HFFc6 (cell line): ENCODE measurements around the gene OR7G2. TPM values are rescaled to one million over a fixed set of nuclear protein-coding genes. Genes with fewer than 3 reads are reported as not detected.

ENCODE experiments used
- DNase-seq: peaks from one replicate; pipeline ENCODE4 v3.0.0-alpha.2; 2018
- H3K27ac Mint-ChIP-seq: 2 replicates; pipeline ENCODE4 v1.8.0; 2020; ENCODE audit warnings: mild to moderate bottlenecking, mixed read lengths
- H3K27me3 Mint-ChIP-seq: 2 replicates; pipeline ENCODE4 v1.8.0; 2021; ENCODE audit warnings: mild to moderate bottlenecking, moderate library complexity, mixed read lengths; ENCODE audit not compliant: insufficient read depth
- H3K36me3 Mint-ChIP-seq: 2 replicates; pipeline ENCODE4 v1.8.0; 2021; ENCODE audit warnings: low read depth, mixed read lengths
- H3K4me1 Mint-ChIP-seq: 2 replicates; pipeline ENCODE4 v1.8.0; 2020; ENCODE audit warnings: low read depth, mixed read lengths
- H3K4me3 Mint-ChIP-seq: 2 replicates; pipeline ENCODE4 v1.8.0; 2020; ENCODE audit warnings: mild to moderate bottlenecking, moderate library complexity, mixed read lengths
- H3K9me3 Mint-ChIP-seq: 2 replicates; pipeline ENCODE4 v1.8.0; 2020; ENCODE audit warnings: mild to moderate bottlenecking, mixed read lengths
- CTCF ChIP-seq: fragments of 200-600 bp; sonication (generic); IDR thresholded peaks from 2 replicates; pipeline ENCODE4 v1.5.0; 2021; ENCODE audit warnings: antibody characterized with exemption, mild to moderate bottlenecking
- long read RNA-seq: library from polyadenylated mRNA; unstranded; transcript quantifications from one replicate; pipeline ENCODE4 v2.0.0, GENCODE V29; 2019
- total RNA-seq, 6 experiments: library from RNA; stranded (reverse); fragmentation: NEBNext Ultra II Directional; extraction: Animal tissue kit (Norgen Biotek cat#: 25700); gene quantifications; 2 replicates in 1 of 6; 3 replicates in 5 of 6; pipeline ENCODE4 v1.2.3, GENCODE V29; 2021

The OR7G2 gene
- not detected for total RNA-seq
- long read RNA-seq, result 0 reads

- no peak within 1 kb of the TSS for H3K27ac Mint-ChIP-seq
- peaks cover 6% of the 10 kb centered on the region for H3K36me3 Mint-ChIP-seq
- no peak for DNase-seq
- peaks cover 13% of the 10 kb centered on the region for H3K9me3 Mint-ChIP-seq
- no peaks in the 10 kb centered on the region for H3K27me3 Mint-ChIP-seq
- no peak for TF ChIP-seq CTCF
- H3K4me3 Mint-ChIP-seq, result no peak within 1 kb of the TSS
- no peaks in the 10 kb centered on the region for H3K4me1 Mint-ChIP-seq
These were observed at the start of gene OR7G2 for GRCh38 chr19:9107375-9107774. Gene OR7G2, minus strand, starts transcription at chr19:9107475. Its CDS starts 4,232 bp downstream, at chr19:9103243.

DNA sequence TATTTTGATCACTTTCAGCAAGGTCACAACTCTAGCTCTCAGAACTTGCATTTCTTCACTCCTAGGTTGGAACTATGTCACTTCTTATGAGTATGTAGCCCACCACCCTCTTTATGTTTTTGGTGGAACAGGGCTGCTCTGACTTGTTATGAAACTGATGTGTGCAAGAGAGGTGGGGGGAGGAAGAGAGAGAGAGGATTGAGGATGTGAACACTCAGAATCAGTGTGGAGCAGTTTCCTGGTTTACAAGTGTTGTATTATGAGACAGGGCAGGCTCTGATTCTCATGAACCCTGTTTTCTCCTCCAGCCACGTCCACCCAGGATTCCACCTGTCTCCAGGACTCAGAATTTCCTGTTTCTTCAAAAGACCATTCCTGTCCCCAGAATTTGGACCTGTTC is 49.0 kb upstream of the OR7G2 start:
- Mint-ChIP-seq H3K4me3 (no peak overlapping the region), H3K4me1 (no peaks in the 10 kb centered on the region), H3K36me3 (peaks cover 100% of the 10 kb centered on the region), H3K9me3 (peaks cover 96% of the 10 kb centered on the region), H3K27me3 (no peaks in the 10 kb centered on the region; the same call in 1 of the 2 replicates), H3K27ac (no peak overlapping the region)
- no peak for DNase-seq
- TF ChIP-seq CTCF, result no peak

- no peak for TF ChIP-seq CTCF
These were observed 48.3 kb upstream of the OR7G2 start for GRCh38 chr19:9155591-9155990.

DNA sequence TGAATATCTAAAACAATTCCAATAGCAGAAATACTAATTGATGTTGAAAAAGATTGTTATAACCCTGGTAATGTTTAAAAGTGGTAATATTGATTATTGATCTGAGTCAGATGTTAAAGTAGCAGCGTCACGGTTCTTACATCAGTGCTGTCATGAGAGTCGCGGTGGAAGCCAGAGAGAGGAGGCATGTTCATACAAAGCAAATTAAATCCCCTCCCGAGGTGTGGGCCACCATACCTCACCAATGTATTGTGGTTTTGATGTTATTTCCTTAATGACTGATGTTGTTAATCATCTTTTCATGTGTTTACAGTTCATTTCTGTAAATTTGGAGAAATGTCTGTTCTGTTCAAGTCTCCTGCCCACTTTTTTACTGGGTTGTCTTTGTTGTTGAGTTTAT is 44.1 kb upstream of the OR7G2 start:
- no peak overlapping the region for H3K27ac Mint-ChIP-seq
- TF ChIP-seq CTCF, result no peak
- no peaks in the 10 kb centered on the region; the same call in 1 of the 2 replicates for H3K27me3 Mint-ChIP-seq
- H3K36me3 Mint-ChIP-seq, result peaks cover 99% of the 10 kb centered on the region
- peaks cover 97% of the 10 kb centered on the region for H3K9me3 Mint-ChIP-seq
- DNase-seq, result no peak
- no peaks in the 10 kb centered on the region for H3K4me1 Mint-ChIP-seq
- no peak overlapping the region for H3K4me3 Mint-ChIP-seq

More at GRCh38 chr19:9155591-9155990, 48.3 kb upstream of the OR7G2 start:
- H3K27me3 Mint-ChIP-seq, result no peaks in the 10 kb centered on the region; the same call in 1 of the 2 replicates
- peaks cover 96% of the 10 kb centered on the region for H3K9me3 Mint-ChIP-seq
- H3K36me3 Mint-ChIP-seq, result peaks cover 100% of the 10 kb centered on the region
- DNase-seq, result no peak
- H3K27ac Mint-ChIP-seq, result no peak overlapping the region
- no peak overlapping the region for H3K4me3 Mint-ChIP-seq
- no peaks in the 10 kb centered on the region for H3K4me1 Mint-ChIP-seq

DNA sequence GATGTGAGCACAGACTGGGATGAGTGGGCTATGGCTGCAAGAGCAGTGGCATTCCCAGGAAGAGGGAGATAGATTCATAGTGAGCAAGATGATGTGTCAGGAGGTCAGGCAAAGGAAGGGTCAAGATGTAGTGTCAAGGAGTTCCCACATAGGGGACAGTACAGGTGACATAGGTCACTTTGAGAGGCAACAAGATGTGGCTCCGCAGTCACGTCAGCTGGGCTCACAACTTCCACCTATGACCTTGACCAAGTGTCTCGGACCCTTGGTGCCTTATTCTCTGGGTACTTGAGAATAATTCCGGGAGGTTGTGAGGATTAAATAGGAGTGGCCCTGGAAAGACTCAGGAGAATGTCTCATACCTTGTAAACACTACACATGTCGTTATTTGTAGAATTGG is 43.4 kb upstream of the OR7G2 start:
- peaks cover 98% of the 10 kb centered on the region for H3K36me3 Mint-ChIP-seq
- no peak for TF ChIP-seq CTCF

GRCh38 chr19:9149997-9150396 is 42.7 kb upstream of the OR7G2 start:
- Mint-ChIP-seq H3K36me3 (peaks cover 98% of the 10 kb centered on the region), H3K27ac (no peak overlapping the region), H3K27me3 (no peaks in the 10 kb centered on the region; the same call in 1 of the 2 replicates), H3K4me3 (no peak overlapping the region), H3K4me1 (no peaks in the 10 kb centered on the region), H3K9me3 (peaks cover 96% of the 10 kb centered on the region)
- DNase-seq, result no peak
- no peak for TF ChIP-seq CTCF

More for the DNA sequence above, 43.4 kb upstream of the OR7G2 start:
- Mint-ChIP-seq H3K4me1 (no peaks in the 10 kb centered on the region), H3K27me3 (no peaks in the 10 kb centered on the region; the same call in 1 of the 2 replicates), H3K27ac (no peak overlapping the region), H3K4me3 (no peak overlapping the region), H3K9me3 (peaks cover 96% of the 10 kb centered on the region)
- DNase-seq, result no peak
